CMK (cell line): ENCODE measurements around the gene ZNF423.

Experiments used
- DNase-seq: peaks from one replicate; pipeline ENCODE4 v3.0.0-alpha.2; 2010; ENCODE audit warnings: low read depth

Gene ZNF423

DNA sequence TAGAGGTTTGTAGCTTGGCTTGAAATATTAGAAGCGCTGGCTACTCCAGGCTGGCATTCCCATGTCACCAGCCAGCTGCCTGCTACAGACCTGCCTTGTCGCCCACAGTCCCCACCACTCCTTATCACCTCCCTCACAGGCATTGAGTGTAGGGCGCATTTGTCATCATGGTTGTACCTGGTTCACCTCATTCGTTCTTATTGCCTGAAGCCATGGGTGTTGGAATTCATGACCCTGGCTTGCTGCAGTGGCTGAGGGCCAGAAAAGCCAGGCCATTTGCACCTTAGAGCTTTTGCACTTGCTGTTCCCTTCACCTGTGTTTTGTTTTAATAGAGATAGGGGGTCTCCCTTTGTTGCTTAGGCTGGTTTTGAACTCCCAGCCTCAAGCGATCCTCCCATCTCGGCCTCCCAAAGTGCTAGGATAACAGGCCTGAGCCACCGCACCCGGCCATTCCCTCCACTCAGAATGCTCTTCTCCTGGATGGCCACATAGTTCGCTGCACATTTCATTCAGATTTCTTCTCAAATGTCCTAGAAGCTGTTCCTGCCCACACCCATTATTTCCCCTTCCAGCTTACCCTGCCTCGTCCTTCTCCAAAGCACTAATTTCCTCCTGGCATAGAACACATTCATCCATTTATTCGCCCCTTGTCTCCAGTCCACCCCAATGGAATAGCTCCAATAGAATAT, 384.7 kb downstream of the ZNF423 start:
- DNase-seq, result no peak

DNA sequence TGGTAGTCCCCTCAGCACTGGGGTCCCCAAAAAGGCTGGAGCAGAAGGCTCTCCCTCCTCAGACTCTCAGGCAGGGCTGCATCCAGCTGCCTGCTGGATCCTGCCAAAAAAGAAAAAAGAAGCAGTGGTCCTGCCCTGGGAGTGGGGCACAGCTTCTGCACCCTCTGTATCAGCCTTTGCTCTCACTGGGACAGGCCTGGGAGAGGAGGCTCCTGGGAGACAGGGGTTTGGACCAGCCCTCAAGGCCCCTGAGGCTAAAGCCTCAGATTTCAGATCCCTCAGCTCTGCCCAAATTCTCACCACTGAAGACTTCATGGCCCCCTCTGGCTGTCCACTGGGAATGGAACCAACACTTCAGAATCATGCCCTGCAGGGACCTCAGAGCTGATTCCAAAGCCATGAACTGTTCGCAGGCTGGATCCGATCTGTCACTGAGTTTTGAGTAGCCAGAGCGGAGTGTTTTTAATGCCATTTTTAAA, 385.4 kb downstream of the ZNF423 start:
- no peak for DNase-seq

DNA sequence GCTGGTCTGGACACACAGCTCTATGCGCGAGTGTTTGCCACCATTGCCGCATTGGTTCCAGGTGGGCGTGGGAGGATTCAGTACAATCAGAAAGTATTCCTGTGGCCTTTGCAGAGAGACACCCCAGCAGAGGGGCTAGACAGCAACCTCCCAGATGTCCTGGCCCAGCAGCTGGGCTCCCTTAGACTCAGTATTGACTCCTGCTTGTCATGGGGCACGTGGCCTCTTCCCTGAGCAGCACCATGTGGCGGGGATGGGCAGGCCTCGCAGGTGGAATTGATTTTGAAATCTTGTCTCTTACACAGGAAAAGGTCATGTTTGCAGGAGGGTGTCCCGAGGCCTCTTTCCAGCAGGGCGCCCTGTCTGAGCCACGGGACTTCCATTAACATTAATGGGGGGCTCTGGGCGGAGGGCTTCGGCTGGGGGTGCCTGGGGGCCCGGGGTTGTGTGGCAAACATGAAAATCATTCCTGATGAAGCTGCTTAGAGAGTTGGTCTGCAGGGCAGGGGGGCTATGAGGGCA, 385.9 kb downstream of the ZNF423 start:
- no peak for DNase-seq

DNA sequence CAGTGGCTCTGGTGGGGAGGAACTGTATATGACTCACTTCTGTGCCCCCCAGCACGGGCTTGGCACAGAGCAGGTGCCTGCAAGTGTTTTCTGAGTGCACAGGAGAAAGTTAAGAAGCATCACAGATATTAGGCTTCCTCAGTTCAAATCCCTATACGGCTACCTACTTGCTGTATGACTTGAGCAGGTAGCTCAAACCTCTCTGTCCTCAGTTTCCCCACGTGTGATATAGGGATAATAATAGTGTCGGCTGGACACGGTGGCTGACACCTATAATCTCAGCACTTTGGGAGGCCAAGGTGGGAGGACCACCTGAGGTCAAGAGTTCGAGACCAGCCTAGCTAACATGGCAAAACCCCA, 386.6 kb downstream of the ZNF423 start:
- DNase-seq, result no peak

DNA sequence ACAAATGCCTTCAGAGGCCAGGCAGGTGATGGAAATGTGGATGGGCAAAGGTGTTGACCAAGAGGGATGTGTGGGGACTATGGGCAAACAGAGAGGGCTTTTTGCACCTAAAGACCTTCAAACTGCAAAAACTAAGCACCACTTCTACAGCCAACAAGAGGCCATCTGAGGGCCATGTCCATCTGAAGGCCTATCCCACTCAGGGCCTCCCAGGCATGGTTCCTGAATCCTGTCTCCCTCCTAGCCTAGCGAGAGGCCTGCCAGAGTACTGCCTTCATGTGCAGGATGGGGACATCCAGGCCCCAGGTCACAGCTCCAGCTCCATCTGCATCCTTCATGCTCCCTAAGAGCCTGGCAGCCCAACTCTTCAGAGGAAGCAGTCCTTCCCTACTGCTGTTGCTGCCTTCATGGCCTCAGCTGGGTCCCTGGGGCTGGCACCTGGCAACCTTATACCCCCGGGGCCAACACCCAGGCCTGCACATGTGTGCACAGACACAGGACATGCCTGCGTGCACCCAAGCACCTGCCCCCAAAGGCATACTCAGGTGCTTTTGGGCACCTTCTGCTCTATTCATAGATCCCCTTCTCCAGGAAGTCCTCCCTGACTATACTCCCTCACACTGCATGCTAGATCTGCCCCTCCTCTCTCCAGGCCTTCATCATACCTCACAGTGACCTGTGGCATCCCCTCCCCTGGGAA, 387.2 kb downstream of the ZNF423 start:
- no peak for DNase-seq

DNA sequence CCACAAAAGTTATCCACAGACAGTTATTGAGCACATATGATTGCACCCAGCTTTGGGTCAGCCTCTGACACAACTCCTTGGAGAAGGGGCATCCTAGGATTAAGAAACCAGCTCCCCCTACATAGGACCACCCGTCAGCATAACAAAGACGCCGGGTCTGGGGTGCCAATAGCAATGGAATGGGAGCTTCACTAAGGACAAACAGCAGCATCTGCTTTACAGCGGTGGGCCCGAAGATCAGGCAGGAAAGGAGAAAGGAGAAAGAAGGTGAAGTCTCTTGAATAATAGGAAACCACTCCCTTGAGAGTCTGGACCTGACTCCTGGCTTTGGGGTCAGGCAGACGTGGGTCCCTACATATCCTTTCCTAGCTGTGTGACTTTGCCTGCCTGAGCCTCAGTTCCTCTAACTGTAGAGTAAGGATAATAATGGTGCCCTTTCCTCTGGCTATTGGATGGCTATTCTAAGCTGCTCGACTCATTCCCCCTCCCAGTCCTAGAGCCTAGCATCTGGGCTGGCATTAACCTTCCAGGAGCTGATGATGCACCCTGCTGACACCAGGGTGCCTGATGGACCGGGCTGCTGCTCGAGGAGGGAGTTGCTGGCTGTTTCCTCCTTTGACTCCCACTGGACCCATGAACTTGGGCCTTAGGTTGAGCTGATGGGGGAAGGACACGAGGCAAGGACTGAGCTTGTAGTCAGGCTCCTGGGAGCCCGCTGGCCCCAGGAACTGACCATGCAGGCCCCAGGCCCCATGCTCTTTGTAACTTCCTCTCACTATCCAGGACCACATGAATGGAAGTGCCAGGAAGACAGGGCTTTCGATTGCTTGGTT, 388.2 kb downstream of the ZNF423 start:
- DNase-seq, result no peak

DNA sequence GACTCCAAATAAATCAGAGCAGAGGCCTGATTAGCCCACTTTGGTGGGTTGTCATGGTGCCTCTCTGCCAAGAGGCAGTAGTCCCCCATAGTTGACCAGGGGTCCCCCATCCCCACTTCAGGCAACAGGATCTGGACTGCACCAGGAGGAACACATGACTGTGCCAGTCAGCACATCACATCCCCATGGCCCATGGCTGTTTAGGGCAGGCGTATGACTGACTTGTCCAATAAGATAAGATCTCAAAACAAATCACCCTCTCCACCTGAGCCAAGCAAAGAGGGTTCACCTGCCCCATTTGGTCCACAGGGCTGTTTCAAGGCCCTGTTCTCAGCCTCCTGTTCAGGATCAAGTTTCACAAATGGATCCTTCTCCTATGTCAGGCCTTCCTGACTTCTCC, 389.0 kb downstream of the ZNF423 start:
- DNase-seq, result no peak

DNA sequence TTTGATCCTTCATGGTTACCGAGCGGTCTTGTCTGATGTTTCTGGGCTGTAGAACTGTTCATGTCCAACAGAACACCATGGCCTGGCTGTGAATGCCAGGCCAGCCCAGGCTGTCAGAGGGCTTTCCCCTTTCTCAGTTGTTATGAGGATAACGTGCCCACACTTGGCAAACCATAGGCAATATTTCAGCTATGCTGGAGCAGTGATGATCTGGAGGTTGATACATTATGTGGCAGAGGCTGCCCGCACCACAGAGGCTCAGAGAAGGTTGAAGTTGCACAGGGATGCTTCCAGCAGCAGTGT, 389.4 kb downstream of the ZNF423 start:
- no peak for DNase-seq

DNA sequence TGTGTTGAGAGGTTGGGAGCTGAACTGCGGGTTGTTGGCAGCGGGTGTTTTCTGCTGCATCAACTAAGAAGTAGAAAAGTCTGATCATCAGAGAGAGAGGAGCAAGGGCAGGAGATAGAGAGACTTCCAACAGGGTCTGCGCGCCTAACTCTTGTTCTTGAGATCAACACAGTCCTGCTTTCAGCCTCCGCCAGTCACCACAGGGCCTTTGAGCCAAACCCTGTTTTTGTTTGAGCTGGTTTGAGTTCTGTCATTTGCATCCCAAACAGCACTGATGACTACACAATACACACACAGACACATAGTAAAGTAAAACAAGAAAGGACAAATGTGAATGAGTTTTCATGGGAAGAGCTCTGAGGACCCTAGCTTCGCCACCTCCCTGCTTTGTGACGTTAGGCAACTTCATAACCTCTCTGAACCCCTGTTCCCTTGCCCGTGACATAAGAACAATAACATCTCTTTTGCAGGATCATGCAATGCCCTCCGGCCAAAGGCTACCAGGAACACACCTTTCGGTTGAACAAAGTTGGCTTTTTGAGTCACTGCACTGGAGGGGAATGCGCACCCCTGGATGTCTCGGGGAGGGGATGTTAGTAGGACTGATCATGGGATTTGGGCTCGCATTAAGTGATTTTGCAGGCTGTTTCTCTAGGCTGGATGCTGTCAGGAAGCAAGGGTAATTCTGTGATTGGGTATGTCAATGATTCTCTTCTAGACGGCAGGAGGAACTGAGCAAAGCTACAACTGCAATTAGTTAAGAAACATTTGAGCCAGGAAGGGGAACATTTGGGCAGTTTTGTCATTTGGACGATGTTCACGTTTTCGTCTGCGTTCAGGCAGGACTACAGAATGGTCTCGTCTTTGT, 390.0 kb downstream of the ZNF423 start:
- DNase-seq, result no peak

DNA sequence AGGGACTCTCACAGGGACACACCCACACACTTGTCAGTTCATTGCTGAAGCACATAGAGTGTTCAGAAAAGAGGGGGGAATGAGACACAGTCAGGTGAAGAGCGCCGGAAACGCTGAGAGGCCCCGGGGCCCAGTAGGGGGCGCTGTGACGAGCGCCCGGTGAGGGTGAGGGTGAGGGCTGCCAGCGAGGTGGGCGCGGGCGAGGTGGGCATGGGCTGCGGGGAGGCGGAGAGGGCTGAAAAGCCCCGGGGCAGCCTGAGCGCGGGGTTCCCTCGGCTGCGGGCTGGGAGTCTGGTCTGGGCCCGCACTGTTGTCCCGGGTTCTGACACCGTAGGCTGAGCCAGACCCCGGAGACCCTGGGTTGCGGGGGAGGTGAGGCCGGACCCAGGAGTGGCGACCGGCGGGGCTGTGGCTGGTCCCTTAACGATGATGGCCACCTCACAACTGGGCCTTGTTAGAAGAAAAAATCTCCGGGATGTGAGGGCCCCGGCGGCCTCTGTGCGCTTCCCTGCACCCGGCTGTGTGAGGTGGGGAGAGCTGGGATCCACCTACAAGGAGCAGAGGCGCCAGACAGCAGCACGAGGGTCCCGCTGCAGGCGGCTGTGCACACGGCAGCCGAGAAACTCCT, 390.9 kb downstream of the ZNF423 start:
- no peak for DNase-seq

DNA sequence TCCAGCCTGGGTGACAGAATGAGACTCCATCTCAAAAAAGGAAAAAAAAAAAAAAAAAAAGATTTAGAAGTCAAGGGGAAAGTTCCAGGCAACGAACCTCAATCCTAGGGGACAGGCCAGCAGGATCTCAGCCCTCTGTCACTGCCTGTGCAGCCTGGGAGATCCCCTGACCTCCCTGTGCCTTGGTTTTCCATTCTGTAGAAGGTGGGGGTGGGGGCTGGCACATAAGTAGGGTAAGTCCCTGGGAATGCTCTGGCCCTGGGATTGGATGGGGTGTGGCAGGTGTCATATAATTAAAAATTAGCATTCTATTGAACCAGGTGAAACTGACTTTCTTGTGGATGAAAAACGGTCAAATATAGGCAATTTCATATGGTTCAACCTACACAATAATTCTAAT, 391.8 kb downstream of the ZNF423 start:
- no peak for DNase-seq

DNA sequence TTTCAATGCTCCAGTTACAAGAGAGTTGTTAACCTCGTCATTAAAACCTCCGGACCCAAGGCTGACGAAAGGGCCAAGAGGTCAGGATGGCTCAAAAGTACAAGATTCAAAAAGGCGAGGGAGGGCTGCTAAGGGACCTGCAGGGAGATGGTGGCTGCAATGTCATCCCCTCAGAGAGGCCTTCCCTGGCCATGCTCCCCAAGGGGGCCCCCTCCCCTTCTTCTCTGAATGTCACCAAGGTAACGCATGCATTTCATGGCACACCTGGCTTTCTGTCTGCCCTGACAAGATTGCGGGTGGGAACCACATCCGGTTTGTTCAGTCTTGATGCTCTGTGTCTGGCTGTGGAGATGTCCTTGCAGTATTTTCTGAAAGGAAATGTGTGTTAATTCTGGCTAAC, 392.4 kb downstream of the ZNF423 start:
- no peak for DNase-seq

DNA sequence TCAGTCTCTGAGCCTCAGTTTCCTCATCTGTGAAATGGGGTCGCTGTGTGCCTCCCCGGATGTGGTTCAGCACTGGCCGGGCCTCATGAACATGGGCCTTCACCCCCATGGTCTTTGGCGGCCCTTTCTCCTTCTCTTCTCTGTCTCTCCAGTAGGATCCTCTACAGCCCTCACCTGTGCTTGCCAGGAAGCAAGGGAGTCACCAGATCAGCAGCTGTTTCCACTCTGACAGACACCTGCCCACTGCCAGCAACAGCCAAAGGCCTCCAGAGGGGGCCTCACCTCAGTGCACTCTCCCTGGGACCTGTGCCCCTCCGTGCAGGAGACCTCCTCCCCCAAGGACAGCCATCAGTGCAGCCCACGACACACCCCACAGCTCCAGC, 392.9 kb downstream of the ZNF423 start:
- no peak for DNase-seq

DNA sequence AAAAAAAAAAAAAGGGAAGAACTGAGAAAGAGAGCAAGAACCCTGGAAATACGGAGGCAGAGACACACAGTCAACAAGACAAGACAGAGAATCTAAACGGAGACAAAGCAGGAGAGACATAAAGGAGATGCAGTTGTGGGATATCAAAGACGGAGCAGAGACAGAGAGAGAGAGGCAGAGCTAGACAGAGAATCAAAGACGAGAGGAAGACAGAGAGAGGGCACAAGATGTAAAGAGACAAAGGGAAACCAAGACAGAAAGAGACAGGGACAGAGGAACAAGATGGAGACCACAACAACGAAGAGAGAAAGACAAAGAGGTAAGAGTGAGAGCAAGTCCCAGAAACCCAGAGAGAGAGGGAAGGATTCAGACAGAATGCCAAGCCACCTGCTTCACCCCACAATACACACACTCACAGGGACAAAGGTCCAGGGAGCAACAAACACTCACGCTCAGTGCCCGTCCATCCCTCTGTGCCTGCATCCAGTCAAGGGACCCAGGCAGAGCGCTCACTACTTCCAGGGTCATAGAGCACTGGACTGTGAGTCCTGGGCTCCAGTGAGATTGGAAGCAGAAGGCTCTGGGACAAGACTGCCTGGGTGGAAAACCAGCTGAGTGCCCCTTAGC, 393.4 kb downstream of the ZNF423 start:
- DNase-seq, result no peak

DNA sequence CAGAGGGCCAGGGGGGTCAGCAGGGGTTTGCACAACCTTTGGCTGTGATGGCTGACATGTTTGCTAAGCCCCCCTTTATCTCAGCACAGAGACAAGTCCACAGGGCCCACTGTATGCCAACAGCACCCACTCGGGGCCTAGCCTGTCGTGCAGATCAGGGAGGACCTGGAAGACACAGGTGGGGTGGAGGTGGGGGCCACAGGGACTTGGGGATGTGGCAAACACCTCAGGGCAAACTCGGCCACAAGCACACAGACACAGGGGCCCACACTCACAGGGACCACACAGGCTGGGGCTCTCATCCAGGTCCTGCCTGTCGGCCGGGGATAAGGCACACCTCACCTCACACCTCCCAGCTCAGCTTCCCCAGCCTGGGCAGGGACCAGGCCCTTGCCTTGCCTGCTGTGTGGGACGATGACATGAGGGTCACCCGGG, 394.4 kb downstream of the ZNF423 start:
- DNase-seq, result no peak

DNA sequence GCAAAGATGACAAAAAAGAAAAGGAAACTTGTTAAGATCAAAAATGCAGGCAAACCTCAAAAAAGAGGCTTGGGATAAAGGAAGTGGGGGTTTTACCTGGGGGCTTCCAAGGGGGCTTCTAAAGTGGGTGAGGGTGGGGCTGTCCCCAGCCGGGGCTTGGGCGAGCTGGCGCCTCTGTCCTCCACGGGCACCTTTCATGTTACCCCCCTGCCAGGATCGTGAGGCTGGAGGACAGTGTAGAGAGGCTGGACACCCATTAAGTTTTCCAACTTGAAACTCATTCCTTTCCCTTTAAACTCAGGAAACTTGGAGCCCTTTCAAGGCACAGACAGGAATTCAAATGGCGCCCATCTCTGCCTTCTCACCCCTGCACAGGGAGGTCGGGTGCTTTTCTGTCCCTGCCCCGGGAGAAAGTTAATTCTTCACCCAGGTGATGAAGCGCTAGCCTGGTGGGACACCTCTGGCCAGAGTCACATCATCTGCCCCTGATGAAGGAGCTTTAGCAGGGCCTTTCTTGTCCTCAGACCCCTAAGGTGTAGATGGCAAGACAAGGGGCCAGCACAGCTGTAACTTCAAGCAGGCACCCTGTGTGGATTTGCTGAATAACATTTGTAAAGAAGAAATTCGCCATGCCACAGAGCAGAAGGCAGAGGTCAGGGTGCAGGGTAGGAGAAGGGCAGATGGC, 395.0 kb downstream of the ZNF423 start:
- DNase-seq, result no peak

DNA sequence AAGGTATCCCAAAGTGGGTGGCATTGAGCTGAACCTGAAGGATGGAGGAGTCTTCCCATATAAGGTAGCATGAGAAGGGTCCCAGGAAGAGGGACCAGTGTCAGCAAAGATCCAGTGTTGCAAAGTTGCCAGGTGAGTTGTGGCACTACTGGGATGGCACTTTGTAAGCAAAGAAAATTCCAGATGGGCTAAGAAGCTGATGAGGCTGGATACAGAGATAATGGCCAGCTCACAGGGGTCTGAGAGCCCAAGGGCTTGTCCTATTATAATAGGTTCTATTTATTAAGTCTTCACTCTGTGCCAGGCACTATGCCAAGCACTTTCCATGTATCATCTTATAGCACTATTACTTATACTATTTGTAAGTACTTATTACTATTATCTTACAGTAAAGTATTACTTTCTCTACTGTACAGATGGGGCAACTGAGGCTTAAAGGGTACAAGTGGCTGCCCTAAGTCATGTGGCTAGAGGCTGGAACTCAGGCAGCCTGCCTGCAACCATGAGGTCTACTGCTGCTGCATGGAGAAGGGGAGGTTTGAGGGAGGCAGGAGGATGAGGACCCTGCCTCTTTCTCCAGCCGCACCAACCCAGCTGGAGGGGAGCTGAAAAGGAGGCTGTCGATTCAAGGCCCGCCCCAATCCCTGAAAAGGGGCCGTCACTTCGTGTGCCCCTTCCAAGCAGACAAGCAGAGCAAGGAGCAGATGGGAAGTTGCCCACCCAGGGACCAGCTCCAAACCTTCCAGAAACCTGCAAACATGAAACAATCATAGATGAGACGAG, 395.8 kb downstream of the ZNF423 start:
- no peak for DNase-seq

DNA sequence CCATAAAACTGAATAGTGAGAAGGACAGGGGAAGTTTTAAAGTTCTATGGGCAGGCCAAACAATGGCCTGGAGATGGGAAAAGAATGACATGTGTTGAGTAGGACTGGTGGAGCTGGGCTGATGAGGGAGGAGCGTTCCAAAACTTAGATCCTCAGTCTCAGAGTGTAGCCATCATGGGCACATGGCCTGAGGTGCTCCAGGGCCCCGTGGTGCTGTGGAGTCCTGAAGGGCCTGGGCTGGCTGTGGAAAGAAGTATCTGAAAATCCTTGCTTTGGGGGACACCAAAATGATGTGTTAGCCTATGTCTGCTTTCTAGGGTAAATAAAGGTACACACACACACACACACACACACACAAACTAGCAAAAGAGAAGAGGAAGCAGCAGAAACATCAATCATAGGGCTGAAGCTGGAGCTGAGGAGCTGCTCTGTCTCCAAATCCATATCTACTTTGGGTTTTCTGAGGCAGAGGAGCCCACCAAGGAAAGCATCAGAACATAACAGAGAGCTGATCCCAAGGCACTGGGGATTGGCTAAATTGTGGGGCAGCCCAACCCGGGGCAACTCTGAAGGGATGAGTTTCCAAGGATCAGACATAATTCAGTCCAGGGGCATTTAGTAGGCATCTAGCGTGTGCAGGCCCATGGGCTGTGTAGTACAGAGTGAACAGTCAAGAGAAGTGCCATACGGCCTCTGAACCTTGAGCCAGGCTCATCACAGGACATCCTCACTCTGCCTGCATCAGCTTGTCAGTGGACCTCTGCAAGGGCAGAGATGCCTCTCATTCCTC, 397.1 kb downstream of the ZNF423 start:
- DNase-seq, result no peak

DNA sequence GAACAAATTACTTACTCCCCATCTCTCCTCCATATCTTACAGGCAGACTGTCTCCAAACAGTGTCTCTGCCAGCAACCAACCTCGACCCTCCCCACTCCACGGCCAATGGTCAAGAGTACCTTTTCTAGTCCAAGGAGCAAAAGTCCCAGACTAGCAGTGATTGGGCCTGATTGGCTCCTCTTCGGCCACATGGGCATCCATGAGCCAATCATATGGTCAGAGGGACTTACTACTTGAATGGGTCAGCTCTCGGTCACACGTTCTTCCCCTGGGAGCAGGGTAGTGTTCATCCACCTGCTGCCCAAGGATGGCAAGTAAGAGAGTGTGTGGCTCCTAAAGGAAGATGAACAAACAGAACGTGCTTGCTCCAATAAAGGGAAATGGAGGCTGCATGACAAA, 397.7 kb downstream of the ZNF423 start:
- no peak for DNase-seq
